ENCODE data around the gene IL1RAPL2. TPM values are rescaled to one million over a fixed set of nuclear protein-coding genes. Genes with fewer than 3 reads are reported as not detected.

The IL1RAPL2 gene
- total and polyA plus RNA-seq, 2 of the 8 experiments (the other 6 are each of a cell fraction or from before 2014, with no cell fraction given) = 0.20 to 1.3 TPM

GRCh38 chrX:105462186-105462585 is 896.2 kb downstream of the IL1RAPL2 start:
- no peak overlapping the region for H3K27ac ChIP-seq (ENCODE audit: low read depth, low read length)
- H3K4me1 ChIP-seq (replicated peaks in 1 of 4; ENCODE audit: control insufficient read depth in 3 of 4, insufficient read depth in 4 of 4, low read length in 3 of 4) = no peaks in the 10 kb centered on the region
- no peaks in the 10 kb centered on the region for H3K23me2 ChIP-seq (ENCODE audit: low read depth, low read length)
- no peak overlapping the region for H3K9ac ChIP-seq (replicated peaks in 1 of 4; ENCODE audit: extremely low read depth in 1 of 4, low read depth in 3 of 4, low read length in 3 of 4)
- H2BK5ac ChIP-seq (ENCODE audit: low read depth, low read length) = no peak overlapping the region
- no peak overlapping the region for H2BK20ac ChIP-seq (ENCODE audit: low read length)
- no peak for FAIRE-seq
- H4K91ac ChIP-seq (replicated peaks; ENCODE audit: insufficient read length, low read length) = no peak overlapping the region
- H3K23ac ChIP-seq (ENCODE audit: insufficient read length) = no peak overlapping the region
- no peak overlapping the region for H2BK15ac ChIP-seq (ENCODE audit: low read length)
- no peak overlapping the region for H3K4me3 ChIP-seq (ENCODE audit: extremely low read depth in 1 of 4, insufficient read depth in 2 of 4, low read depth in 3 of 4, low read length in 4 of 4)
- H2AK5ac ChIP-seq (ENCODE audit: low read depth, low read length) = no peak overlapping the region
- H4K8ac ChIP-seq (ENCODE audit: extremely low read depth, insufficient read depth, low read length) = no peak overlapping the region
- H3K14ac ChIP-seq (ENCODE audit: insufficient read length) = no peak overlapping the region
- no peak for TF ChIP-seq JUND (IDR thresholded peaks at IDR 0.05; ENCODE audit: low read length)
- TF ChIP-seq RAD21 (IDR thresholded peaks at IDR 0.05 in 1 of 2, conservative IDR thresholded peaks at IDR 0.05 in 1 of 2; ENCODE audit: low read depth in 2 of 2, low read length in 2 of 2) = no peak
- no peak for TF ChIP-seq CEBPB (IDR thresholded peaks at IDR 0.05; ENCODE audit: low read depth, low read length)
- TF ChIP-seq BACH1 (IDR thresholded peaks at IDR 0.05; ENCODE audit: low read length) = no peak
- no peak for DNase-seq (ENCODE audit: low read depth in 1 of 2, low spot score in 2 of 2)
- H2AFZ ChIP-seq (ENCODE audit: low read length) = no peak overlapping the region
- H3K27me3 ChIP-seq (replicated peaks in 1 of 4; ENCODE audit: control insufficient read depth in 3 of 4, extremely low read depth in 1 of 4, insufficient read depth in 3 of 4, low read length in 3 of 4) = no peaks in the 10 kb centered on the region
- H3K4ac ChIP-seq (replicated peaks; ENCODE audit: insufficient read length, low read depth, low read length) = no peak overlapping the region
- no peak overlapping the region for H4K5ac ChIP-seq (ENCODE audit: insufficient read length, low read depth, low read length)
- no peaks in the 10 kb centered on the region for H4K20me1 ChIP-seq (replicated peaks in 1 of 2; ENCODE audit: control insufficient read depth in 1 of 2, insufficient read depth in 2 of 2, low read length in 2 of 2)
- no peak overlapping the region for H2BK12ac ChIP-seq (ENCODE audit: low read depth, low read length)
- no peak overlapping the region for H3K4me2 ChIP-seq (ENCODE audit: insufficient read depth in 1 of 2, low read depth in 2 of 2, low read length in 2 of 2)
- H3K79me1 ChIP-seq (ENCODE audit: low read depth, low read length) = no peaks in the 10 kb centered on the region
- H2BK120ac ChIP-seq (replicated peaks; ENCODE audit: low read depth, low read length) = no peak overlapping the region
- H3K56ac ChIP-seq (replicated peaks; ENCODE audit: insufficient read length, low read depth, low read length) = no peak overlapping the region
- no peaks in the 10 kb centered on the region for H3K9me3 ChIP-seq (ENCODE audit: insufficient read depth in 2 of 2, low read depth in 1 of 2, low read length in 1 of 2)
- no peak overlapping the region for H3K18ac ChIP-seq (ENCODE audit: extremely low read depth, low read length)
- CTCF ChIA-PET (ENCODE audit: partially characterized antibody) = no interaction called here
- H3K79me2 ChIP-seq (ENCODE audit: control insufficient read depth in 1 of 2, insufficient read depth in 2 of 2, low read length in 2 of 2) = no peaks in the 10 kb centered on the region
- H3K36me3 ChIP-seq (ENCODE audit: control insufficient read depth in 2 of 4, insufficient read depth in 4 of 4, low read length in 3 of 4) = no peaks in the 10 kb centered on the region
- POLR2A ChIA-PET (ENCODE audit: partially characterized antibody) = no interaction called here
- 100% methylated on average over 1 of the region's 1 CpG; no CpG with 5 or more reads in 1 of the 2 experiments for WGBS, 2 experiments (ENCODE audit: extremely low coverage in 1 of 2, insufficient coverage in 1 of 2, insufficient read length in 1 of 2, insufficient replicate concordance in 2 of 2, low coverage in 1 of 2, low lambda C conversion rate in 2 of 2, missing lambda C conversion rate in 1 of 2)

Measured in H1 (cell line).